NCI-H146 treated with DMSO at 0.1 percent for 48 hours (cell line): Measurements from ENCODE around the gene GPR162.

ENCODE experiments used
- DNase-seq: peaks from one replicate; lab custom pipeline; 2025; ENCODE audit not compliant: unreplicated experiment; lab: John Stamatoyannopoulos, UW

The GPR162 gene

DNA sequence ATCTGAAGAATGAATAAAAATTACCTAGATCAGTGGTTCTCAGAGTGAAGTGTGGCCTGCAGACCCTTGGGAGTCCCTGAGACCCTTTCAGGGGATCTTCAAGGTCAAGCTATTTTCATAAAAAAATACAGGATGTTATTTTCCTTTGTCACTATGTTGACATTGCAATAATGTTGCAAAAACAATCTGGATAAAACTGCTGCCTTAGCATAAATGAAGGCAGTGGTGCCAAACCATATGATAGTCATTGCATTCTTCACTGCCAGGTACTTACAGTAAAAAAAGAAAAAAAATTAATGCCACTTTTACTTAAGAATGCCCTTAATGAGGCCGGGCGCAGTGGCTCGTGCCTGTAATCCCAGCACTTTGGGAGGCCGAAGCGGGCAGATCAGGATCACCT, 34.3 kb upstream of the GPR162 start:
- DNase-seq = no peak

DNA sequence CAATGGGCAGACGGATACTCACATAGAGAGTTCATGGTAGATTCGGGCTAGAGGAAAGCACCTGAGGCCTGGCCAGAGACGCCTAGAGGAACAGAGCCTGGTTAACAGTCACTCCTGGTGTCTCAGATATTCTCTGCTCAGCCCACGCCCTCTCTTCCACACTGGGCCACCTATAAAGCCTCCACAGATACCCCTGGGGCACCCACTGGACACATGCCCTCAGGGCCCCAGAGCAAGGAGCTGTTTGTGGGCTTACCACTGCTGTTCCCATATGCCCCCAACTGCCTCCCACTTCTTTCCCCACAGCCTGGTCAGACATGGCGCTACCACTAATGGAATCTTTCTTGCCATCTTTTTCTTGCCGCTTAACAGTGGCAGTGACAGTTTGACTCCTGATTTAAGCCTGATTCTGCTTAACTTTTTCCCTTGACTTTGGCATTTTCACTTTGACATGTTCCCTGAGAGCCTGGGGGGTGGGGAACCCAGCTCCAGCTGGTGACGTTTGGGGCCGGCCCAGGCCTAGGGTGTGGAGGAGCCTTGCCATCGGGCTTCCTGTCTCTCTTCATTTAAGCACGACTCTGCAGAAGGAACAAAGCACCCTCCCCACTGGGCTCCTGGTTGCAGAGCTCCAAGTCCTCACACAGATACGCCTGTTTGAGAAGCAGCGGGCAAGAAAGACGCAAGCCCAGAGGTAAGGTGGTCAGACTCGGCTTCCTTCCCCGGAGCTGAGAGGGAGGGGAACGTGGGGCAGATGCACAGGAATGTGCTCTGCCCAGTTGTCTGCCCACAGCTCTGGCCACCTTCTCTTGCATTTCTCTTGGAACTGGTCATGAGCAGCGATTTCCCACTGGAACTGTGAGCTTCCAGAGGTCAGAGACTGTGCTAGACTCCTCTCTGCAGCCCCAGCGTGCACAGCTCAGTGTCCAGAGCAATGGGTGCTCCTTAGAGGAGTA, 32.4 kb upstream of the GPR162 start, which contains the start of gene CD4:
TSS of gene CD4 (plus strand) at position 557 of the 953 bp plus-strand sequence. CDS start 10,611 bp downstream, outside the sequence.
- DNase-seq = no peak

GRCh38 chr12:6790496-6791150, 31.0 kb upstream of the GPR162 start:
- DNase-seq = no peak

GRCh38 chr12:6791931-6792520, 29.6 kb upstream of the GPR162 start:
- no peak for DNase-seq

- no peak for DNase-seq
These were observed 29.0 kb upstream of the GPR162 start for GRCh38 chr12:6792522-6793201.

GRCh38 chr12:6795088-6795487, 26.5 kb upstream of the GPR162 start:
- DNase-seq = no peak

GRCh38 chr12:6796576-6796975, 25.0 kb upstream of the GPR162 start:
- DNase-seq = no peak

DNA sequence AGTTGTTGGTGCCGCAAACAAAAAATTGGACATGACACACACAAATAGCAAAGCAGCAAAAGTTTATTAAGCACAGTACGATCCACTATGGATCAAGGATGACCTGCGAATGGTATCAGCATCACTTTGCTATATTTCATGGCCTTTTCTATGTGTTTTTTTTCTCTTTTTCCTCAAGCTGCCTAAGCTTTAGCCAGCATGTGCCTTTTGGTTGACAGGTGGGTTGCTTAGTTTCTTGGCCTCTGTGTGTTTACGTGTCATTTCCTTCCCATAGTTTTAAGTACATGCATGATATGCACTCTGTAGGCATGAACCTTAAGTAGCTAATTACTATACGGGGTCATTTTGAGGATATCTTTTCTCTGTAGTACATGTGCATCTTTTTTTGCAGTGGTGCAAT, 22.5 kb upstream of the GPR162 start:
- DNase-seq = no peak

GRCh38 chr12:6807170-6807569, 14.5 kb upstream of the GPR162 start:
- no peak for DNase-seq

GRCh38 chr12:6809056-6809455, 12.6 kb upstream of the GPR162 start:
- DNase-seq = no peak

DNA sequence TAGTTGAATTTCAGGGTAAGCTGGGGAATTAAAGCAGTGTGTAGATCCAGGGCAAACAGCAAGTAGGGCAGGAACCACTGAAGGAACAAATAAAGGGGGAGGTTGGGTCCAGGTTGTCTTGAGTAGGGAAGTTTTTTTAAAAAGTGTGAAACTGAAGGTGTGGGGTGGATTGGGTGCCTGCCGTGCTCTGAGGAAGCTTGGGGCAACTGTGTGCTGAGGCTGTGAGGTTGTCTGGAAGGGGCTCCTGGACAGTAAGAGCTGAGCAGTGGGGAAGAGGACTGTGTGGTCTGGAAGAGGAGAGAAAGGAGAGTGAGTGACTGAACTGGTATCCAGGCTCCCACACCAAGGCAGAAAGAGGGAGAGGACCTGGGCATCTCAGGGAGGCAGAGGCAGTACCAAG, 10.9 kb upstream of the GPR162 start:
- no peak for DNase-seq

- DNase-seq = no peak
These were observed 8.3 kb upstream of the GPR162 start for GRCh38 chr12:6813363-6813762.

- DNase-seq = no peak
These were observed 5.0 kb upstream of the GPR162 start for GRCh38 chr12:6816598-6816997.

DNA sequence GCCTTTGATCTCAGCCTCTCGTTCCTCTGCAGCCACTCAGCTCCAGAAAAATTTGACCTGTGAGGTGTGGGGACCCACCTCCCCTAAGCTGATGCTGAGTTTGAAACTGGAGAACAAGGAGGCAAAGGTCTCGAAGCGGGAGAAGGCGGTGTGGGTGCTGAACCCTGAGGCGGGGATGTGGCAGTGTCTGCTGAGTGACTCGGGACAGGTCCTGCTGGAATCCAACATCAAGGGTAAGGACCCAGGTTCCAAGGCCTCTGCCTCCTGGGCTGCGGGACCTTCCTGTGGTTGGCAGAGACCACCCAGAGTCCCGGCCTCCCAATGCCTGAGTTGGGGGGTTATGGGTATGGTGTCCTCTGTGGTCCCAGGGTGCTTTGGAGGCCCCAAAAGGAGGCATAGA, 4.5 kb upstream of the GPR162 start:
- no peak for DNase-seq

DNA sequence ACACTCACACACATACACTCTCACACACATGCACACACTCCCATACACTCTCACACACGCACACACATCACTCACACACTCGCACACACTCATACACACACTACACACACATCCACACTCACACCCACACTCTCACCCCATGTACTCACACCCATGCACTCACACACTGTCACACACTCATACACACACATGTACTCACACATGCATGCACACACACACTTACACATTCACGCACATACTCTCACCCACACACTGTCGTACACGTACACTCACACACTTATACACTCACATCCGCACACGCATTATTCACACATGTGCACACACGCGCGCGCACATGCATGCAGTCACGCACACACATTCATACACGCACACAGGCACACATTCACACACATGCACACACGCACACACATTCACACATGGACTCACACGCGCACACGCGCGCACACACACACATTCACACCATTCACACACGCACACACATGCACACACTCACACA, 3.9 kb upstream of the GPR162 start:
- DNase-seq = no peak

DNA sequence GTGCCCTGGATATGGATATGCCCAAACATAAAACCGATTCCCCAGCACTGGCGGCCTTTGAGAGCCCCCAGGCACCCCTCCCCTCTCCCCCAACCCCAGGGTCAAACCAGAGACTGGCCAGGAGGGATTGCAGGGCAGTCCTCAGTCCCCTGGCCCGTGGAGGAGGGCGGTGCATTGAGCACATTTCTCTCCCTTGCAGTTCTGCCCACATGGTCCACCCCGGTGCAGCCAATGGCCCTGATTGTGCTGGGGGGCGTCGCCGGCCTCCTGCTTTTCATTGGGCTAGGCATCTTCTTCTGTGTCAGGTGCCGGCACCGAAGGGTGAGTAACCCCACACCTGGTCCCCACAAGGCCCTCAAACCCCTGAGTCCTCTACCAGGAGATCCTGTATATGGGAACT, 3.4 kb upstream of the GPR162 start:
- no peak for DNase-seq

DNA sequence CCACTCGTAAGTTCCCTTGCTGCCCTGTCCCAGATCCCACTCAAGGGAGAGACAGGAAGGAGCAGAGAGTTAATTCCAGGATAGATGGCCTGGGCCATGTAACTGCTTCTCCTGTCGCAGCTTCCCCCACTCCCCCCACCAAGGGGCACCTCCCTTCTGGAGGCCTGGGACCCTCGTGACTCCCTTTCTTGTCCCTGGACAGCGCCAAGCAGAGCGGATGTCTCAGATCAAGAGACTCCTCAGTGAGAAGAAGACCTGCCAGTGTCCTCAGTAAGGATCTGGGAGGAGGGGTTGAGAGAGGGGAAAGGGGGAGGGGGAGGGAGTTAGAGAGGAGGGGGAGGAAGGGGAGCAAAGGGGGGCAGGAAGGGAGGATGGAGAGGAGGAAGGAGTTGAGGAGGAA, 3.0 kb upstream of the GPR162 start:
- DNase-seq = no peak

DNA sequence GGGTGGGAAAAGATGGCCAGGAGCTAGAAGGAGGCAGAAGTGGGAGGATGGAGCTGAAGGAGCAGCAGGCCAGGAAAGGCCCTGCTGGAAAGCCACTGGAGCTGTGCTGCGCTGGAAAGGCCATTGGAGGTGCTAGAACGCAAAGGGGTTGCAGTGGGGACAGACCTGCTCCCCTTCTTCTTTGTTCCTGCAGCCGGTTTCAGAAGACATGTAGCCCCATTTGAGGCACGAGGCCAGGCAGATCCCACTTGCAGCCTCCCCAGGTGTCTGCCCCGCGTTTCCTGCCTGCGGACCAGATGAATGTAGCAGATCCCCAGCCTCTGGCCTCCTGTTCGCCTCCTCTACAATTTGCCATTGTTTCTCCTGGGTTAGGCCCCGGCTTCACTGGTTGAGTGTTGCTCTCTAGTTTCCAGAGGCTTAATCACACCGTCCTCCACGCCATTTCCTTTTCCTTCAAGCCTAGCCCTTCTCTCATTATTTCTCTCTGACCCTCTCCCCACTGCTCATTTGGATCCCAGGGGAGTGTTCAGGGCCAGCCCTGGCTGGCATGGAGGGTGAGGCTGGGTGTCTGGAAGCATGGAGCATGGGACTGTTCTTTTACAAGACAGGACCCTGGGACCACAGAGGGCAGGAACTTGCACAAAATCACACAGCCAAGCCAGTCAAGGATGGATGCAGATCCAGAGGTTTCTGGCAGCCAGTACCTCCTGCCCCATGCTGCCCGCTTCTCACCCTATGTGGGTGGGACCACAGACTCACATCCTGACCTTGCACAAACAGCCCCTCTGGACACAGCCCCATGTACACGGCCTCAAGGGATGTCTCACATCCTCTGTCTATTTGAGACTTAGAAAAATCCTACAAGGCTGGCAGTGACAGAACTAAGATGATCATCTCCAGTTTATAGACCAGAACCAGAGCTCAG, 2.3 kb upstream of the GPR162 start:
- DNase-seq = no peak

GRCh38 chr12:6820166-6820565, 1.5 kb upstream of the GPR162 start:
- no peak for DNase-seq
